RPMI8226 (cell line): ENCODE results near the gene ENTPD6.
"Not testable (repeated sequence)": the region's sequence is repeated elsewhere in the genome, so short reads cannot be mapped to it uniquely, and the experiment has no call there.

Source experiments
- DNase-seq: peaks from one replicate; pipeline ENCODE4 v3.0.0-alpha.2; 2015

The ENTPD6 gene

GRCh38 chr20:25225642-25226432, 30.3 kb downstream of the ENTPD6 start:
- no peak for DNase-seq

DNA sequence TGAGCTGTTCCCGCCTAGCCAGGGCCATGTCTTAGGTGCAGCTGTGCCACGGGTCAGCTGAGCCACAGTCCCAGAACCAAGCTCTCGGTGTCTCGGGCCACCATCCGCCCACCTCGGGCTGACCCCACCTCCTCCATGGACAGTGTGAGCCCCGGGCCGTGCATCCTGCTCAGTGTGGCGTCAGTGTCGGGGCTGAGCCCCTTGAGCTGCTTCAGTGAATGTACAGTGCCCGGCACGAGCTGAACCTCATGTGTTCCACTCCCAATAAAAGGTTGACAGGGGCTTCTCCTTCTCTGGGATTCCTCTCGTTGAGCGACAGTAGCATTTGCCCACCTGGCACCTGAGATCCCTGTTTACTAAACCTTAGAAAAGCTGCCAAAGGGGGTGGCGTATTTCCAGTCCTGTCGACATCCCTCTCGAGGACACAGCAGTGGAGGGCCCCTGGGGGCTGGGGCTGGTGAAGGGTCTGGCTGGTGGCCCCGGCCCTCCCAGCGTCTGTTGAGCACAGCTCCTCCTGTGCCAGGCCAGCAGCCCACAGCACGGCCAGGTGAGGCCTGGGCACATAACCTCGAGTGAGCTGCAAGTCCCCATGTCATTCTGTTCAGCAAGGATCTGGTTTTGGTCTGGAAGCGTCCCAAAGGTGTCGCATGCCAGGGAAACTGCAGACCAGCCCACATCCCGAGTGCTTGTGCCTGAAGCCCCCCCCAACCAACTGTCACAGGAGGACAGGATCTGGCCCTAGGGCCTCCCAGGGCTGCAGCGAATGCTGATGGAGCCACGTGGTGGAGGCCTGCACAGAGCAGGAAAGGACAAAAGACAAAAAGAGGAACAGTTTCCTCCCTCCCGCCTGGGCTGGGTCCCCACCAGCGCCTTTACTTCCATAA, 31.2 kb downstream of the ENTPD6 start:
- DNase-seq, result no peak

GRCh38 chr20:25227317-25227831, 31.9 kb downstream of the ENTPD6 start:
- no peak for DNase-seq

DNA sequence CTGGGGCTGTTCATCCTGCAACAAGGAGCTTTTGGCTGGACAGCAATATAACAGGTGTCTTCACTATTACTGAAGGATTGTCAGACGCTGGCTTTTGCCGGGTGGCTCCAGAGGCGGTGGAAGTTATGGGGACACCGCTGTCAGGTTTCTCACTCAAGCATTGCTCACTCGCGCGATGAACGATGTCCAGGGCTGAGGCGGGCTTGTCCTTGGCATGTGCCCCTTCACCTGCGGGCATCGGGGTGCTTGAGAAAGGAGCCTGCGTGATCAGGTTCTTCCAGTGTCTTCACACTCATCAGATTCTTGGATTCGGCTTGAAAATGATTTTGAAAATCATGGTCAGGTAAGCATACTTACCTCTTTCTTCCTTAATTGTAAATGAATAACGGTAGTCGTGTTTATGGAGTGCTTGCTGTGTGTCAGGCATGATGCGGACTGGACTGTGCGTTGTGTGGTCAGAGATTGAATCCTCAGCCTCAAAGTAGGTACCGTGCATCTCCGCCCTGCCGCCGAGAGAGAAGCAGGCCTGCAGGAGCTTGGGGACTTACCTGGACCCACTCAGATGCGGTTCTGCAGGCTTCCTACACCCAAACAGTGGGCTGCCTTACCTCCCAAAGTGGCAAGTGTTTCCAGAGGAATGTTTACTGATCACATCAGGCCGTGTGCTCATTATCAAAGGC, 34.1 kb downstream of the ENTPD6 start:
- DNase-seq, result no peak

DNA sequence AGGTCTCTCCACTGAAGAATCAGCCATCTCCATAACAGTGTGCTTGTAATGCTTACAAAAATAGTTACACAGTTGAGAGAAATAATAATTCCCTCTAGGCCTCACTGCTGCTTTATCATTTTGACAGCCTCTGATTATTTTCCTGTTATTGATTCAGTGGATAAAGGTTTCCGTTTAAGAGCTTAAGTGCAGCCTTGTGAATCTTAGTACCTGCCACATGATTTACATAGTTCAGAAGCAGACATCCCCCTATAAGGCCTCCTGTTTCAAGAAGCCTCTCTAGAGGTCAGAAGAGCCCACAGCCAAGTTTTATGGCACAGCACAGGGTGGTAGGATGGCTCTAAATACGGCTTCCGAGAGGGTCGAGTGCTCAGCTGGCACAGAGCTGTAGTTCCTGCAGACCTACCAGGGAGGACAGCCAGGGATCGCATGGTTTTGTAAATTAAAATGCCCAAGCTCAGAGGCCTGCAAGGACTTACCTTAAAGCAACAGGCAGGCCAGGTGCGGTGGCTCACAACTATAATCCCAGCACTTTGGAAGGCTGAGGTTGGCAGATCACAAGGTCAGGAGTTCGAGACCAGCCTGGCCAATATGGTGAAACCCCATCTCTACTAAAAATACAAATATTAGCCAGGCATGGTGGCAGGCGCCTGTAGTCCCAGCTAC, 34.8 kb downstream of the ENTPD6 start:
- DNase-seq, result no peak

GRCh38 chr20:25233016-25233772, 37.7 kb downstream of the ENTPD6 start:
- no peak for DNase-seq

- DNase-seq, result not testable (repeated sequence)
These were observed 38.7 kb downstream of the ENTPD6 start for GRCh38 chr20:25234009-25234849.

DNA sequence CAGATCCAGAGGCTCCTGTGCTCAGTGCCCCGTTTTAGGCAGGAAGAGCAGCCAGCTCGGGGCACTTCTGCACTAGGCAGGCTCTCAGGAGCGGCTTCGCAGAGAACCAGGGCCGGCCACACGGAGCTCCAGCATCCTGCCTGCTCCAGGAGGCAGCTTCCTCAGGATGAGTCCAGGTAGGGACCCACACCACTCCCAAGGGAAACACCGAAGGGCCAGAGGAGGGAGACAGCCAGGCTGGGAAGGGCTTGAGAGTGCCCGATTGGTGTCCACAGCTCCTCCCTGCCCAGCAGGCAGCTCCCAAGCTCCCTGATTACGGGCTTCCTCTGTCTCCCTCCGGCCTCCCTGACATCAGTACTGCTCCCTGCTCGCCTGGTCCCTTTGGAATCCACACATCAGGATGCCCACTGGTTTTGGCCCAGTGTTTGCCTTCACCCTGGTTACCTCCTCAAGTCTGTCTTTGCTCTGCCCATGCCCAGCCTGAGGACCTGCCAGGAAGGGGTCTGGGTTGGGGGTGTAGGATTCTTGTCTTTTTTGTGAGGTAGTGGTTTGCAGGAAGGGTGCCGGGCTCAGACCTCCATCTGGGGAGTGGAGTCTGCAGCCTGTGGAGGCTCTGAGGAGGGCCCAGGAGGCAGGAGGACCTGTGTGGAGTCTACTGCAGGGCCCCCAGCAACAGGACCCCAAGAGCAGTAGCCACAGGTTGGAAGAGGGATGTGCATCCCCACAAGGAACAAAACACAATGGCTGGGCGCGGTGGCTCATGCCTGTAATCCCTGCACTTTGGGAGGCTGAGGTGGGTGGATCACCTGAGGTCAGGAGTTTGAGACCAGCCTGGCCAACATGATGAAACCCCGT, 41.2 kb downstream of the ENTPD6 start:
- DNase-seq, result no peak

GRCh38 chr20:25237610-25238318, 42.3 kb downstream of the ENTPD6 start:
- DNase-seq, result no peak

DNA sequence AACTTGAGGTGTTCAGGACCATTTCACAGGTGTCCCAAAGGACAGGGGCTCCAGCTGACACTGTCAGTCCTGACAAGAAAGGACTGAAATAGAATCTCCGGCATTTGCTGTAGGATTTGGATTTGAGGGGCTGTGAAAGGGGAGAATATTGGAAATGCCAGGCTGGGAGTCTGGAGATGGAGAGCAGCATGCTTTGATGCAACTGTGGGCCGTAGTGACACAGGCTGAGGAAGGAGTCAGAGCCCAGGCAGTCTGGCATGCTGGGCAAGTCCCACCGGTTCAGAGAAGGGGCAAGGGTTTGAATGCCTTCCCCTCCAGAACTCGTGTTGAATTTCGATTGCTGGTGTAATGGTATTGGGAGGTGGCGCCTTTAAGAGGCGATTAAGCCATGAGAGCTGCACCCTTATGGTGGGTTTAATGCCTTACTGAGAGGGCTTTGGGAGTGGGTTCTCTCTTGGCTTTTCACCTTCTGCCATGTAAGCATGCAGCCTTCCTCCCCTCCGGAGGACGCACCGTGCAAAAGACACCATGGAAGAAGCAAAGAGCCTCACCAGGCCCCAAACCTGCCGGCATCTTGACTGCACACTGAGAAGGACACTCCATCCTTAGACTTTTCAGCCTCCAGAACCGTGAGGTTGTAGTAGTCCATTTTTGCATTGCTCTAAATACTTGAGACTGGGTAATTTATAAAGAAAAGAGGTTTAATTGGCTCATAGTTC, 43.0 kb downstream of the ENTPD6 start:
- no peak for DNase-seq

DNA sequence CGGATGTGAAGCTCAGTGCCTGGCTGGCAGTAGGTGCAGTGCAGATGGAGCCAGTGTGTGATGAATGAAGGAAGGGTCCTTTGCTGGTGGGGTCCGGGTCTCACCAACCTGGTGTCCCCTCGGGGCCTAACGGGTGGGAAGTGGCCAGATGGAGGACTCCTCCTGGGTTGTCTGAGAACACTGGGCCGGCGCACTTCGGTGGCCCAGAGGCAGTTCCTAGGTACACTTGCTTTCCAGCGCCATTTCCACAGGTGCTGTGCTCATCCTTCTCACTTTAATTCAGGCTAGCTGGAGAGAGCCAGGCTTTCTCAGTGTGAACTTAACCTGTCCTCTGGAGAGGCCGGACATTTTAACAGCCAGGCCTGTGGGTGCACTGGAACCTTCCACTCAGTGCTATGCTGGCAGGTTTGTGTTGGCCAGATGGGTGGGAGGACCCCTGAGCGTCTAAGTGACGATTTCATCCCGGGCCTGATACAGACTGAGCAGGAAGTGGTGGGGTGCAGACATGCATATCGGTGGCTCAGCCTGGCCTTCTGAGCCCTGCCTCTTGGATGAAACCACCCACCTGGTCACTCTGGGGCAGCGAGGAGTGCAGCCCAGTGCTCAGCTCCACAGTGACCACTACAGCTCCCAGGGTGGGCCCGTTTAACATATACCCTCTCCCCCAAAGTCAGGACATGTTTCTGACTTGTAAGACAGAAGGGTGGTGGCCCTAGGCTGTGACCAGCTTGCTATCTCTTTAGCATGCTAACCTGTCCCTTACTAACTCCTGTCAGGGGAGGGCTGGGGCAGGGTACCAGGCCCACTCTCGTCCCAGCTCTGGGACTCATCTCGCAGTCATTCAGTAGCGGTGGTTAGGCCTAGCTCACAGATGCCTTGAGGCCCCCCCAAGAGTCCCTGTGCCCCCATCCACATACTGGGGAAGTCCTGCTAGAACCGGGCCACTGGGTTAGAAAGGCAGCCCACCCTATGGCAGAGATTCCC, 44.2 kb downstream of the ENTPD6 start:
- DNase-seq, result no peak

DNA sequence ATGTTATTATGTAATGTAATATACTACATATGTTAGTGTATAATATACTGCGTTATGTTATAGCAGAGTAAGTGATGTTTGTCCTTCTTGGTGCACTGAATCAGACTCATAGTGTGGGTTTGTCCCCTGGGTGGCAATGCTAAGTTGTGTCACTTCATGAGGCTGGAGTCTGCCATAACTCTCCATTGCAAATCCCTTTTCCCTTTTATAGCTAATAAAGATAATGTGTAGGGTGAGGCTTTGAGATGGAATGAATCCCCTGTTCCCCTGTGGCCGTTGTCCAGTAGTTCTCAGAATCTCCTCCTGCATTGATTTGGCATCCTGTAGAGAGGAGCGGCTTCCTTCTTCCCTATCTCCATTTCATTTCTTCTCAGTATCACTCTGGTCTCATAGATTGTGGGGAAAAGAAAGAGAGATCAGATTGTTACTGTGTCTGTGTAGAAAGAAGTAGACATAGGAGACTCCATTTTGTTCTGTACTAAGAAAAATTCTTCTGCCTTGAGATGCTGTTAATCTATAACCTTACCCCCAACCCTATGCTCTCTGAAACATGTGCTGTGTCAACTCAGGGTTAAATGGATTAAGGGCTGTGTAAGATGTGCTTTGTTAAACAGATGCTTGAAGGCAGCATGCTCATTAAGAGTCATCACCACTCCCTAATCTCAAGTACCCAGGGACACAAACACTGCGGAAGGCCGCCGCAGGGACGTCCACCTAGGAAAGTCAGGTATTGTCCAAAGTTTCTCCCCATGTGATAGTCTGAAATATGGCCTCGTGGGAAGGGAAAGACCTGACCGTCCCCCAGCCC, 45.5 kb downstream of the ENTPD6 start:
- DNase-seq, result not testable (repeated sequence)

GRCh38 chr20:25241659-25241955, 46.1 kb downstream of the ENTPD6 start:
- DNase-seq, result not testable (repeated sequence)

- DNase-seq, result no peak
These were observed 46.7 kb downstream of the ENTPD6 start for GRCh38 chr20:25242231-25242630.

DNA sequence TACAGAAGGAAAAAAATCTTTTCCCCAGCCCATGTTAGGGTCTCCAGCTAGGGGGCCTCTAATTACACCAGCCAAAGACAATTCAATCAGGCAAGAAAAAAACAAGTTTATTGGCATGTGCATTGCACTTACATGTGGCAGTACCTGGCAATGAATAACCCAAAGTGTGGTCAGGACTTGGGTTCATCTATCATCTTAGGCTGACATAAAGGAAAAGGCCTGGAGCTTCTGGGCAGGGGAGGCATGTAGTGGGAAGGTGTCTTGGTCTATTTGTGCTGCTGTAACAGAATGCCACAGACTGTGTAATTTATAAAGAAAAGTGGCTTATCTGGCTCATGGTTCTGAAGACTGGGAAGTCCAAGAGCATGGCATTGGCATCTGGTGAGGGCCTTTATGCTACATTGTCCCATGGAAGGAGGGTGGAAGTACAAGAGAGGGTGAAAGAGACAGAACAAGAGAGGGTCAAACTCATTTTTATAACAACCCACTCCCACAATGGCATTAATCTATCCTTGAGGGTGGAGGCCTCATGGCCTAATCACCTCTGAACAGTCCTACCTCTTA, 48.0 kb downstream of the ENTPD6 start:
- DNase-seq, result no peak

DNA sequence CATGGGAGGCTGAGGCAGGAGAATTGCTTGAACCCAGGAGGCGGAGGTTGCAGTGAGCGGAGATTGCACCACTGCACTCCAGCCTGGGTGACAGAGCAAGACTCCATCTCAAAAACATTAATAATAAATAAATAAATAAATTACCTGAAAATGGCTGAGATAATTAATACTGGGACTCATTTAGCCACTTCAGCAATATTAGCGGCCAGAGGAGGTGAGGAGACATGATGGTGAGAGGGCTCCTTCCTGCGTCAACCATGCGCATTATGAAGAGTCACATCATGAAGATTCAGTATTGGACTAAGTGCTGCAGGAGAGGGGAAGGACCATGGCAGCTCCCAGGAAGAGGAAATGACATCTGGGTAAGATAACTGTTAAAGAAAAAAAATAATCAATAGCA, 49.5 kb downstream of the ENTPD6 start:
- no peak for DNase-seq
